HG02885 (cell line): ENCODE results near the gene CCDC88A.
"Not testable (repeated sequence)": the region's sequence is repeated elsewhere in the genome, so short reads cannot be mapped to it uniquely, and the experiment has no call there.

Experiments
- ATAC-seq: cut with Tn5 transposase; IDR thresholded peaks from one replicate; pipeline ENCODE4 v1.9.1; 2021; ENCODE audit warnings: mild to moderate bottlenecking; ENCODE audit not compliant: unreplicated experiment, poor library complexity

CCDC88A gene

GRCh38 chr2:55259586-55259985 lies 160.1 kb downstream of the CCDC88A start:
- ATAC-seq, result not testable (repeated sequence)

- no peak for ATAC-seq
These were observed 166.8 kb downstream of the CCDC88A start for GRCh38 chr2:55252832-55253231.

GRCh38 chr2:55247025-55247424 lies 172.6 kb downstream of the CCDC88A start:
- no peak for ATAC-seq

GRCh38 chr2:55245411-55245810 lies 174.2 kb downstream of the CCDC88A start:
- ATAC-seq, result no peak

GRCh38 chr2:55242617-55243016 lies 177.0 kb downstream of the CCDC88A start:
- ATAC-seq, result no peak

- ATAC-seq, result not testable (repeated sequence)
These were observed 178.1 kb downstream of the CCDC88A start for GRCh38 chr2:55241582-55241981.

- no peak for ATAC-seq
These were observed 179.9 kb downstream of the CCDC88A start for GRCh38 chr2:55239656-55240222.
